Testis (tissue), 2 donors: ENCODE data around the gene FGF12.

Source experiments
- POLR2A ChIP-seq: fragments of 450-650 bp; IDR thresholded peaks from one replicate; pipeline ENCODE4 v1.6.1; 2017; ENCODE audit warnings: antibody characterized with exemption, mild to moderate bottlenecking, moderate library complexity
- TF ChIP-seq, protein P1 (sequence below), 3 experiments: fragments of 450-650 bp in 2 of 3; fragments of 200-600 bp in 1 of 3; sonication (generic) in 1 of 3; IDR thresholded peaks; one replicate each; pipeline ENCODE4 v1.5.1; 2016 to 2019; ENCODE audit warnings: antibody characterized with exemption in 3 of 3, mild to moderate bottlenecking in 2 of 3, moderate library complexity in 1 of 3

DNA sequence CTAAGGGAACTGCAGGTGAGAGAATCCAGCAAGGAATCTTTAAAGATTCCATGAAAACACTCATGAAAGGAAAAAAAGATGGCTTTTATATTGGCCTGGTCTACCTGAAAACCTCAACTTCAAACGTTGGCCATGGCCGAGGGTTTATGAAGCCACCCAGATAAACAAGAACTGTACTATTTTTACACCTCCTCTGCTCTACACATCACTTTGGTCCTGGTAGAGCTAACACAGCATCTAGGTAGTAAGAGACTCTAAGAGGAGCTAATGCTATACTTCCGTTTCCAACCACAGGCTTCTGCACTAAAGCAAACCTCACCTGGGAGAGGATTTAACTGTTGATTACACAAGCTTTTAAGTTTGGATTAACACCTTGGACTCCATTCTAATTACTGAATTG is 466.2 kb downstream of the FGF12 start:
- TF ChIP-seq, protein P1, sequence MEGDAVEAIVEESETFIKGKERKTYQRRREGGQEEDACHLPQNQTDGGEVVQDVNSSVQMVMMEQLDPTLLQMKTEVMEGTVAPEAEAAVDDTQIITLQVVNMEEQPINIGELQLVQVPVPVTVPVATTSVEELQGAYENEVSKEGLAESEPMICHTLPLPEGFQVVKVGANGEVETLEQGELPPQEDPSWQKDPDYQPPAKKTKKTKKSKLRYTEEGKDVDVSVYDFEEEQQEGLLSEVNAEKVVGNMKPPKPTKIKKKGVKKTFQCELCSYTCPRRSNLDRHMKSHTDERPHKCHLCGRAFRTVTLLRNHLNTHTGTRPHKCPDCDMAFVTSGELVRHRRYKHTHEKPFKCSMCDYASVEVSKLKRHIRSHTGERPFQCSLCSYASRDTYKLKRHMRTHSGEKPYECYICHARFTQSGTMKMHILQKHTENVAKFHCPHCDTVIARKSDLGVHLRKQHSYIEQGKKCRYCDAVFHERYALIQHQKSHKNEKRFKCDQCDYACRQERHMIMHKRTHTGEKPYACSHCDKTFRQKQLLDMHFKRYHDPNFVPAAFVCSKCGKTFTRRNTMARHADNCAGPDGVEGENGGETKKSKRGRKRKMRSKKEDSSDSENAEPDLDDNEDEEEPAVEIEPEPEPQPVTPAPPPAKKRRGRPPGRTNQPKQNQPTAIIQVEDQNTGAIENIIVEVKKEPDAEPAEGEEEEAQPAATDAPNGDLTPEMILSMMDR (IDR thresholded peaks at IDR 0.05): no peak
- TF ChIP-seq POLR2A: no peak
